Smooth muscle cell (in vitro differentiated cells): ENCODE measurements around the gene KCNC3. TPM values are rescaled to one million over a fixed set of nuclear protein-coding genes. Genes with fewer than 3 reads are reported as not detected.

Experiments
- DNase-seq: peaks from one replicate; lab custom pipeline; 2025; ENCODE audit not compliant: unreplicated experiment; lab: John Stamatoyannopoulos, UW
- H2AFZ ChIP-seq: fragments of 200-600 bp; sonication (generic); 2 replicates; pipeline ENCODE4 v1.6.0; 2016; ENCODE audit warnings: antibody characterized with exemption, low read depth, mild to moderate bottlenecking
- H3F3A ChIP-seq: fragments of 200-600 bp; sonication (generic); 2 replicates; pipeline ENCODE4 v1.6.0; 2017; ENCODE audit warnings: antibody characterized with exemption, low read depth
- H3K27ac ChIP-seq: fragments of 200-600 bp; sonication (generic); 2 replicates; pipeline ENCODE4 v1.5.1; 2016; ENCODE audit warnings: low read depth, mild to moderate bottlenecking
- H3K27me3 ChIP-seq: fragments of 200-600 bp; sonication (generic); 2 replicates; pipeline ENCODE4 v1.6.1; 2016; ENCODE audit warnings: low read depth, mild to moderate bottlenecking
- H3K36me3 ChIP-seq: fragments of 200-600 bp; sonication (generic); 2 replicates; pipeline ENCODE4 v1.5.1; 2016; ENCODE audit warnings: low read depth
- H3K4me1 ChIP-seq: fragments of 200-600 bp; sonication (generic); 2 replicates; pipeline ENCODE4 v1.5.1; 2016; ENCODE audit warnings: low read depth
- H3K4me2 ChIP-seq: fragments of 200-600 bp; sonication (generic); 2 replicates; pipeline ENCODE4 v1.6.0; 2016; ENCODE audit warnings: mild to moderate bottlenecking
- H3K4me3 ChIP-seq: fragments of 200-600 bp; sonication (generic); 2 replicates; pipeline ENCODE4 v1.5.1; 2016; ENCODE audit warnings: mild to moderate bottlenecking
- H3K79me2 ChIP-seq: fragments of 200-600 bp; sonication (generic); 2 replicates; pipeline ENCODE4 v1.6.0; 2016; ENCODE audit warnings: low read depth, mild to moderate bottlenecking
- H3K9ac ChIP-seq: fragments of 200-600 bp; sonication (generic); 2 replicates; pipeline ENCODE4 v1.6.0; 2016; ENCODE audit warnings: low read depth
- H3K9me3 ChIP-seq: fragments of 200-600 bp; sonication (generic); replicated peaks from 2 replicates; pipeline ENCODE4 v1.5.1; 2016; ENCODE audit warnings: low read depth
- H4K20me1 ChIP-seq: fragments of 200-600 bp; sonication (generic); 2 replicates; pipeline ENCODE4 v1.6.0; 2016; ENCODE audit warnings: low read depth
- CTCF ChIP-seq: fragments of 200-600 bp; sonication (generic); IDR thresholded peaks from 2 replicates; pipeline ENCODE4 v1.5.1; 2017; ENCODE audit warnings: borderline replicate concordance, mild to moderate bottlenecking, antibody characterized with exemption; ENCODE audit not compliant: insufficient read depth, poor library complexity, severe bottlenecking
- WGBS: methylation state at CpG from one replicate; pipeline ENCODE4 v1.1.7; 2016; ENCODE audit warnings: low lambda C conversion rate; 5-methylcytosine and 5-hydroxymethylcytosine counted together
- polyA plus RNA-seq: library from polyadenylated mRNA; unstranded; fragments of >200 nt; fragmentation: Nextera tagmentation; extraction: Ambion mirVana; gene quantifications from 2 replicates; pipeline ENCODE4 v1.2.1, GENCODE V29; 2016
- total RNA-seq: library from RNA; depleted of rRNA; stranded (reverse); fragments of >200 nt; gene quantifications from 2 replicates; pipeline ENCODE4 v1.2.3, GENCODE V29; 2014

The KCNC3 gene
- total and polyA plus RNA-seq, 2 experiments from 2014 or later: 0.46 to 1.4 TPM

GRCh38 chr19:50377517-50377916 is 48.3 kb upstream of the KCNC3 start:
- Histone ChIP-seq H3K9ac (no peak overlapping the region), H3K27me3 (no peaks in the 10 kb centered on the region), H3K36me3 (no peaks in the 10 kb centered on the region), H3K27ac (no peak overlapping the region), H3K4me3 (no peak overlapping the region), H4K20me1 (peaks cover 12% of the 10 kb centered on the region), H3K4me1 (no peaks in the 10 kb centered on the region), H3K79me2 (no peaks in the 10 kb centered on the region), H3K4me2 (no peak overlapping the region), H2AFZ (no peak overlapping the region), H3K9me3 (no peaks in the 10 kb centered on the region), H3F3A (no peaks in the 10 kb centered on the region)
- TF ChIP-seq CTCF: no peak
- WGBS: 98% methylated on average over 9 of the region's 9 CpGs
- DNase-seq: no peak

GRCh38 chr19:50377051-50377461 is 47.9 kb upstream of the KCNC3 start:
- no peaks in the 10 kb centered on the region for H3K79me2 ChIP-seq
- H3F3A ChIP-seq: no peaks in the 10 kb centered on the region
- DNase-seq: no peak
- no peak overlapping the region for H3K27ac ChIP-seq
- H3K9ac ChIP-seq: no peak overlapping the region
- H3K9me3 ChIP-seq: no peaks in the 10 kb centered on the region
- peaks cover 12% of the 10 kb centered on the region for H4K20me1 ChIP-seq
- no peak for TF ChIP-seq CTCF
- H3K4me1 ChIP-seq: no peaks in the 10 kb centered on the region
- 53% methylated on average over 4 of the region's 7 CpGs for WGBS
- H3K27me3 ChIP-seq: no peaks in the 10 kb centered on the region
- no peaks in the 10 kb centered on the region for H3K36me3 ChIP-seq
- H3K4me2 ChIP-seq: no peak overlapping the region
- no peak overlapping the region for H2AFZ ChIP-seq
- H3K4me3 ChIP-seq: peak overlapping the region; percentile 77

GRCh38 chr19:50376166-50377050 is 47.2 kb upstream of the KCNC3 start, which contains the start of gene NR1H2:
Gene NR1H2, plus strand, starts transcription at chr19:50376457. Its CDS starts 1,149 bp downstream, at chr19:50377606.
- peak; percentile 62 for DNase-seq
- 2% methylated on average over 42 of the region's 67 CpGs for WGBS
- peak within 1 kb of the TSS; percentile 77 for H3K4me3 ChIP-seq
- no peak for TF ChIP-seq CTCF
- H3K27ac ChIP-seq: peak within 1 kb of the TSS; percentile 97
- H4K20me1 ChIP-seq: peaks cover 12% of the 10 kb centered on the region
- H2AFZ ChIP-seq: peak within 1 kb of the TSS; percentile 94
- H3K36me3 ChIP-seq: no peaks in the 10 kb centered on the region
- no peaks in the 10 kb centered on the region for H3K27me3 ChIP-seq
- peak within 1 kb of the TSS; percentile 89 for H3K4me2 ChIP-seq
- H3K9ac ChIP-seq: peak within 1 kb of the TSS; percentile 96
- H3K4me1 ChIP-seq: no peaks in the 10 kb centered on the region
- no peaks in the 10 kb centered on the region for H3K9me3 ChIP-seq
- no peaks in the 10 kb centered on the region for H3F3A ChIP-seq
- H3K79me2 ChIP-seq: no peaks in the 10 kb centered on the region
